Measurements from ENCODE around the gene TOM1L1. TPM values are rescaled to one million over a fixed set of nuclear protein-coding genes. Genes with fewer than 3 reads are reported as not detected.

Gene TOM1L1
- total RNA-seq, 2 experiments from 2014 or later = not detected

- no peak overlapping the region for H2AFZ ChIP-seq (ENCODE audit: low read length)
- intact Hi-C loops (cut with micrococcal nuclease; ENCODE audit: unreplicated experiment) = no loop called here
- CTCF ChIA-PET (ENCODE audit: unreplicated experiment) = no interaction called here
Observed at GRCh38 chr17:54907376-54907775, 6.7 kb downstream of the TOM1L1 start.

GRCh38 chr17:54909766-54910165 is 9.1 kb downstream of the TOM1L1 start:
- TF ChIP-seq CTCF (conservative IDR thresholded peaks at IDR 0.05; ENCODE audit: low read length) (no peak), EZH2phosphoT487 (IDR thresholded peaks at IDR 0.05; ENCODE audit: borderline replicate concordance, low read depth, low read length) (no peak)
- Histone ChIP-seq H3K27ac (ENCODE audit: low read depth, low read length, poor library complexity, severe bottlenecking) (no peak overlapping the region), H3K9me3 (ENCODE audit: low read length) (no peaks in the 10 kb centered on the region), H3K4me1 (ENCODE audit: insufficient read depth, low read length, poor library complexity, severe bottlenecking) (no peaks in the 10 kb centered on the region), H2AFZ (ENCODE audit: low read length) (no peak overlapping the region), H3K4me3 (ENCODE audit: low read depth, low read length, poor library complexity, severe bottlenecking) (no peak overlapping the region), H3K36me3 (ENCODE audit: insufficient read depth, low read length) (no peaks in the 10 kb centered on the region), H3K4me2 (ENCODE audit: low read length) (no peak overlapping the region), H3K9me2 (ENCODE audit: insufficient read depth, low read length) (no peaks in the 10 kb centered on the region), H4K20me1 (ENCODE audit: insufficient read depth, low read length) (no peaks in the 10 kb centered on the region), H3K79me2 (ENCODE audit: insufficient read depth, low read depth, low read length) (no peaks in the 10 kb centered on the region)
- POLR2A ChIA-PET = no interaction called here
- BruUV-seq (replicated peaks) = no TSS peak
- CTCF ChIA-PET (ENCODE audit: unreplicated experiment) = no interaction called here
- intact Hi-C loops (cut with micrococcal nuclease; ENCODE audit: unreplicated experiment) = no loop called here
- no peak for DNase-seq (ENCODE audit: low spot score)

More at GRCh38 chr17:54907376-54907775, 6.7 kb downstream of the TOM1L1 start:
- POLR2A ChIA-PET = no interaction called here
- no peak for TF ChIP-seq CTCF (conservative IDR thresholded peaks at IDR 0.05; ENCODE audit: low read length)
- Histone ChIP-seq H3K9me2 (ENCODE audit: insufficient read depth, low read length) (no peaks in the 10 kb centered on the region), H3K79me2 (ENCODE audit: insufficient read depth, low read depth, low read length) (no peaks in the 10 kb centered on the region), H3K4me2 (ENCODE audit: low read length) (no peak overlapping the region), H3K4me1 (ENCODE audit: insufficient read depth, low read length, poor library complexity, severe bottlenecking) (no peaks in the 10 kb centered on the region), H3K4me3 (ENCODE audit: low read depth, low read length, poor library complexity, severe bottlenecking) (no peak overlapping the region), H3K9me3 (ENCODE audit: low read length) (no peaks in the 10 kb centered on the region), H3K27ac (ENCODE audit: low read depth, low read length, poor library complexity, severe bottlenecking) (no peak overlapping the region), H3K36me3 (ENCODE audit: insufficient read depth, low read length) (no peaks in the 10 kb centered on the region), H4K20me1 (ENCODE audit: insufficient read depth, low read length) (no peaks in the 10 kb centered on the region)
- BruUV-seq (replicated peaks) = no TSS peak
- no peak for DNase-seq (ENCODE audit: low spot score)

- intact Hi-C loops (cut with micrococcal nuclease; ENCODE audit: unreplicated experiment) = no loop called here
- no TSS peak for BruUV-seq (replicated peaks)
- no peaks in the 10 kb centered on the region for H3K4me1 ChIP-seq (ENCODE audit: insufficient read depth, low read length, poor library complexity, severe bottlenecking)
- H2AFZ ChIP-seq (ENCODE audit: low read length) = no peak overlapping the region
- no peaks in the 10 kb centered on the region for H4K20me1 ChIP-seq (ENCODE audit: insufficient read depth, low read length)
- no peak overlapping the region for H3K4me3 ChIP-seq (ENCODE audit: low read depth, low read length, poor library complexity, severe bottlenecking)
- no peaks in the 10 kb centered on the region for H3K36me3 ChIP-seq (ENCODE audit: insufficient read depth, low read length)
- ChIA-PET CTCF (ENCODE audit: unreplicated experiment) (no interaction called here), POLR2A (no interaction called here)
- H3K79me2 ChIP-seq (ENCODE audit: insufficient read depth, low read depth, low read length) = no peaks in the 10 kb centered on the region
- H3K9me2 ChIP-seq (ENCODE audit: insufficient read depth, low read length) = no peaks in the 10 kb centered on the region
- no peak overlapping the region for H3K4me2 ChIP-seq (ENCODE audit: low read length)
- H3K9me3 ChIP-seq (ENCODE audit: low read length) = 0 out of 2 replicates have a peak, but pooled peaks cover 4% of the 10 kb centered on the region
- TF ChIP-seq CTCF (conservative IDR thresholded peaks at IDR 0.05; ENCODE audit: low read length) (no peak), EZH2phosphoT487 (IDR thresholded peaks at IDR 0.05; ENCODE audit: borderline replicate concordance, low read depth, low read length) (no peak)
- no peak overlapping the region for H3K27ac ChIP-seq (ENCODE audit: low read depth, low read length, poor library complexity, severe bottlenecking)
- no peak for DNase-seq (ENCODE audit: low spot score)
Observed at GRCh38 chr17:54916721-54917120, 16.1 kb downstream of the TOM1L1 start.
